Peyer's patch (tissue), 4 donors: ENCODE results near the gene INPP5A. TPM values are rescaled to one million over a fixed set of nuclear protein-coding genes. Genes with fewer than 3 reads are reported as not detected.

Experiments
- DNase-seq, 3 donors: peaks; one replicate each; pipeline ENCODE4 v3.0.0-alpha.2; 2017 to 2019
- H3K27ac ChIP-seq, 4 donors: fragments of 200-600 bp; sonication (generic); one replicate each; pipeline ENCODE4 v1.5.1; 2016 to 2019
- H3K27me3 ChIP-seq, 2 donors: fragments of 200-600 bp; sonication (generic); one replicate each; pipeline ENCODE4 v1.5.1; 2019
- H3K36me3 ChIP-seq, 3 donors: fragments of 200-600 bp; sonication (generic); one replicate each; pipeline ENCODE4 v1.5.1; 2016 to 2019
- H3K4me1 ChIP-seq, 4 donors: fragments of 200-600 bp; sonication (generic); one replicate each; pipeline ENCODE4 v1.5.1; 2016 to 2019
- H3K4me3 ChIP-seq, 4 donors: fragments of 200-600 bp; sonication (generic); 1 replicate in 3 of 4; 2 replicates in 1 of 4; pipeline ENCODE4 v1.5.1; 2016 to 2019; ENCODE audit warnings: mild to moderate bottlenecking in 1 of 4
- H3K9me3 ChIP-seq, 4 donors: fragments of 200-600 bp; sonication (generic); one replicate each; pipeline ENCODE4 v1.5.1; 2016 to 2019; ENCODE audit warnings: mild to moderate bottlenecking in 1 of 4
- POLR2A ChIP-seq, 2 donors: fragments of 450-650 bp; IDR thresholded peaks; one replicate each; pipeline ENCODE4 v1.5.1; 2017; ENCODE audit warnings: antibody characterized with exemption in 2 of 2, mild to moderate bottlenecking in 2 of 2, moderate library complexity in 2 of 2
- total RNA-seq, 4 donors: library from RNA; depleted of rRNA; stranded (reverse); fragments of >200 nt; gene quantifications; one replicate each; pipeline ENCODE4 v1.1.0, GENCODE V29; 2016
- TF ChIP-seq, protein P1 (sequence below), 6 experiments: fragments of 450-650 bp in 4 of 6; fragments of 200-600 bp in 2 of 6; sonication (generic) in 1 of 6; IDR thresholded peaks; one replicate each; pipeline ENCODE4 v1.5.1; 2017 to 2019; ENCODE audit warnings: antibody characterized with exemption in 6 of 6, mild to moderate bottlenecking in 3 of 6, moderate library complexity in 1 of 6

INPP5A gene
- total RNA-seq, 4 donors from 2014 or later, result 33.8 to 76.4 (median 38.1) TPM

DNA sequence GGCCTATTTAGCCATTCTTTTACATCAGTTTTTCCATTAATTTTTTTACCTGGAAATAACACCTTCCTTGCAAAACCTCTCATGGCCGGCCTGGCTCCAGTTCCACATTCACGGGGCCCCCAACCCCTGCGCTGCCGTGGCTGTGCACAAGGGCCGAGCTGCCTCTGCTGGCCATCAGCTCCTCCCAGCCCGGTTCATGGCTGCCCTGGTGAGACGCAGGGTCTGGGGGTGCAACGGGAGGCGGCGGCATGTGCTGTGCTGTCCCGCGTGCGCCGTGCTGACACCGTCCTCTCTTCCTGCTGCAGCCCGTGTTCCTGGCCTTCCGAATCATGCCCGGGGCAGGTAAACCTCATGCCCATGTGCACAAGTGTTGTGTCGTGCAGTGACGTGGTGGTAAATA lies 244.0 kb downstream of the INPP5A start:
- TF ChIP-seq, protein P1, sequence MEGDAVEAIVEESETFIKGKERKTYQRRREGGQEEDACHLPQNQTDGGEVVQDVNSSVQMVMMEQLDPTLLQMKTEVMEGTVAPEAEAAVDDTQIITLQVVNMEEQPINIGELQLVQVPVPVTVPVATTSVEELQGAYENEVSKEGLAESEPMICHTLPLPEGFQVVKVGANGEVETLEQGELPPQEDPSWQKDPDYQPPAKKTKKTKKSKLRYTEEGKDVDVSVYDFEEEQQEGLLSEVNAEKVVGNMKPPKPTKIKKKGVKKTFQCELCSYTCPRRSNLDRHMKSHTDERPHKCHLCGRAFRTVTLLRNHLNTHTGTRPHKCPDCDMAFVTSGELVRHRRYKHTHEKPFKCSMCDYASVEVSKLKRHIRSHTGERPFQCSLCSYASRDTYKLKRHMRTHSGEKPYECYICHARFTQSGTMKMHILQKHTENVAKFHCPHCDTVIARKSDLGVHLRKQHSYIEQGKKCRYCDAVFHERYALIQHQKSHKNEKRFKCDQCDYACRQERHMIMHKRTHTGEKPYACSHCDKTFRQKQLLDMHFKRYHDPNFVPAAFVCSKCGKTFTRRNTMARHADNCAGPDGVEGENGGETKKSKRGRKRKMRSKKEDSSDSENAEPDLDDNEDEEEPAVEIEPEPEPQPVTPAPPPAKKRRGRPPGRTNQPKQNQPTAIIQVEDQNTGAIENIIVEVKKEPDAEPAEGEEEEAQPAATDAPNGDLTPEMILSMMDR (IDR thresholded peaks at IDR 0.05), result no peak
- no peak for TF ChIP-seq POLR2A (IDR thresholded peaks at IDR 0.05)
- no peak for DNase-seq
- no peak overlapping the region for H3K4me3 ChIP-seq
- peaks cover 0 to 43% (median 0%) of the 10 kb centered on the region in 3 donors for H3K36me3 ChIP-seq
- peaks cover 0 to 23% of the 10 kb centered on the region in 2 donors for H3K27me3 ChIP-seq
- H3K27ac ChIP-seq, result no peak overlapping the region
- H3K4me1 ChIP-seq, result peaks cover 0 to 19% (median 0%) of the 10 kb centered on the region in 4 donors
- no peaks in the 10 kb centered on the region for H3K9me3 ChIP-seq

GRCh38 chr10:132783165-132783939 lies 245.8 kb downstream of the INPP5A start:
- Histone ChIP-seq H3K27me3 (peaks cover 0 to 41% of the 10 kb centered on the region in 2 donors), H3K36me3 (peaks cover 0 to 38% (median 0%) of the 10 kb centered on the region in 3 donors)

DNA sequence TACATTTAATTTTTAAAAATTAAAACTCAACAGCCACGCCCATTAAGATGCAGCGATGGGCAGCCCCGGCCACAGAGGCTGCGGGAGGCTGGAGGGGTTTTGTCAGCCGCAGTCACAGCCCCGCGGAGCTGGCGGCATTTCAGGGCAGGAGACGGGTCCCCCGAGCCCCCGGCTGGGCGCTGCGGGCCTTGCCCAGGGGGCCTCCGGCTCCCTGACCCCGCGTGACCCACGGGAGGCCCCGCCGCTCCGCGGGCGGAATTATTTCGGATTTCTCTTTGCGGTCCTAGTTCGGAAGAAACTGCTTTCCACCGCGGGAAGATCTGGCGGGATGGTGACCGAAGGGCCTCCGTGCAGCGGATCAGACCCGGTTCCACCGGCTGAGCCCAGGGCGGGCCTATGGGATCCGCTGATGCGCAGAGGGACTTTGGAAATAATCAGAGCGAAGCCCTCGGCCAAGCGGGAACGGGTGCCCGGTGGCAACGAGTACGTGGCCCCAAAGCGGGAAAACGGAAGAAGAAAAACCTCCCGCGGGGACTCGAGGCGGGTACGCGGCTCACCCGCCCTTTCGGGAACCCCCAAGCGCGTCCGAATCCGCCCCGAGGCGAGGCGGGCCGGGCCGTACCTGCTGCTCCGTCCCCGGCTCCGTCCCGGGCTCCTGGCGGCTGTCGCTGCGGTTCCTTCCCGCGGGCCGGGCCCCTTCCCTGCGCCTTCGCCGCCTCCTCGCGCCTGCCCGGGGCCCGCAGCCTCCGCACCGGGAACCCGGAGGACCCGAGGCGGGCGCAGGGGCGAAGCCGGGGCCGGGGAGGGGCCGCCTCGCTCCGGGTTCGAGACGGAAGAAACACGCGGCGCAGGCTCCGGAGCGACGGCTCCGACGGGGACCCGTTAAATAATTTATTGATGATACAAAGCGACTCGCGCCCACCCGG lies 246.6 kb downstream of the INPP5A start:
- peaks cover 0 to 48% of the 10 kb centered on the region in 2 donors for H3K27me3 ChIP-seq
- TF ChIP-seq, protein P1 (IDR thresholded peaks at IDR 0.05), result no peak
- TF ChIP-seq POLR2A (IDR thresholded peaks at IDR 0.05), result no peak
- no peaks in the 10 kb centered on the region for H3K9me3 ChIP-seq
- no peak overlapping the region for H3K4me3 ChIP-seq
- H3K4me1 ChIP-seq, result peaks cover 0 to 38% (median 4%) of the 10 kb centered on the region in 4 donors
- H3K36me3 ChIP-seq, result peaks cover 0 to 29% (median 0%) of the 10 kb centered on the region in 3 donors
- H3K27ac ChIP-seq, result no peak overlapping the region
- DNase-seq, result no peak

More at GRCh38 chr10:132783165-132783939, 245.8 kb downstream of the INPP5A start:
- no peak overlapping the region for H3K27ac ChIP-seq
- TF ChIP-seq, protein P1 (IDR thresholded peaks at IDR 0.05), result no peak
- no peak for TF ChIP-seq POLR2A (IDR thresholded peaks at IDR 0.05)
- H3K9me3 ChIP-seq, result no peaks in the 10 kb centered on the region
- no peak for DNase-seq
- H3K4me1 ChIP-seq, result peaks cover 0 to 37% (median 4%) of the 10 kb centered on the region in 4 donors
- H3K4me3 ChIP-seq, result no peak overlapping the region

GRCh38 chr10:132784866-132785722 lies 247.5 kb downstream of the INPP5A start:
- no peak for TF ChIP-seq POLR2A (IDR thresholded peaks at IDR 0.05)
- TF ChIP-seq, protein P1 (IDR thresholded peaks at IDR 0.05), result no peak
- H3K36me3 ChIP-seq, result peaks cover 0 to 23% (median 0%) of the 10 kb centered on the region in 3 donors
- no peak overlapping the region for H3K27ac ChIP-seq
- peak overlapping the region in 1 of 4 donors; percentile 14 for H3K4me3 ChIP-seq
- no peaks in the 10 kb centered on the region for H3K9me3 ChIP-seq
- DNase-seq, result no peak
- peaks cover 0 to 38% (median 4%) of the 10 kb centered on the region in 4 donors for H3K4me1 ChIP-seq
- peaks cover 0 to 52% of the 10 kb centered on the region in 2 donors for H3K27me3 ChIP-seq
